H1 (cell line): ENCODE data around the gene ARMC5. TPM values are rescaled to one million over a fixed set of nuclear protein-coding genes. Genes with fewer than 3 reads are reported as not detected.

ENCODE experiments used
- KDM5A ChIP-seq: fragments of 200-600 bp; IDR thresholded peaks from 2 replicates; pipeline ENCODE4 v1.7.1; 2012; ENCODE audit warnings: mild to moderate bottlenecking, low read length, inconsistent platforms, mixed read lengths
- SAP30 ChIP-seq: fragments of 300-600 bp; sonication (generic); IDR thresholded peaks from 2 replicates; pipeline ENCODE4 v1.7.1; 2012; ENCODE audit warnings: low read length, moderate library complexity, mild to moderate bottlenecking, inconsistent platforms; ENCODE audit not compliant: insufficient read depth, insufficient replicate concordance
- TAF1 ChIP-seq: IDR thresholded peaks from 2 replicates; pipeline ENCODE4 v1.6.1; 2011; ENCODE audit warnings: mild to moderate bottlenecking, low read depth, low read length
- polyA plus RNA-seq, 7 experiments: library from polyadenylated mRNA; depleted of rRNA in 3 of 7; stranded (reverse) in 5 of 7; unstranded in 2 of 7; fragments of >200 nt in 5 of 7; fragments of 200-250 nt in 2 of 7; gene quantifications; 1 replicate in 5 of 7; 2 replicates in 1 of 7; 4 replicates in 1 of 7; pipeline versions ENCODE4 v1.2.1 to v1.2.3, GENCODE V29; 2011 to 2013; ENCODE audit warnings: missing spikeins in 2 of 7, mixed read lengths in 2 of 7
- total RNA-seq: library from RNA; stranded (reverse); fragmentation: NEBNext Ultra II Directional; extraction: Animal tissue kit (Norgen Biotek cat#: 25700); gene quantifications from 2 replicates; pipeline ENCODE4 v1.2.1, GENCODE V29; 2021

ARMC5 gene
- total and polyA plus RNA-seq, 2 of the 8 experiments (the other 6 are each of a cell fraction or from before 2014, with no cell fraction given), result 7.8 to 8.7 TPM

DNA sequence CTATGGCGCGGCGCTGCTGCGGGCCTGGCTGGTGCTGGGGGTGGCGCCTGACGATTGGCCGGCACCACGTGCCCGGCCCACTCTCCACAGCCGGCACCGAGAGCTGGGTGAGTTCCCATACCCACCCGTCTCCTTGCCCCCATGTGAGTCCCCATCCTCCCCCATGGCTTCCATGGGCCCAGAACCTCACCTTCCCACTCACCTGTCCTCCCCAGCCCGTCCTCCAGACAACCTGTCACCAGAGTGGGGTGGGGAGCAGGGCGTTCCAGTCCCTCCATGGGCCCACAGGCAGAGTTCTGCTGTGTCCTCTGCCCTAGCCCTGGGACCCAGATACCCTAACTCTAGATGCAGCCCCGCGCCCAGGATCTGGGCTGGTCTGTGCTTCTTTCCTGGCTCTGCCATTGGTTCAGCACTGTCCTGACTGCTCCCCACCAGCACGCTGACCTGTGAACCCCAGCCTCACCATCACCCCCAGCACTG is 5.5 kb downstream of the ARMC5 start (continued):
- TF ChIP-seq TAF1 (no peak), KDM5A (no peak), SAP30 (no peak)
- TF ChIP-seq, all 59 proteins: peak for 0
